CD4-positive, alpha-beta T cell treated with Interleukin-17A for 4 hours (primary cell): ENCODE measurements around the gene PRKD1.

Experiments
- DNase-seq: peaks from one replicate; pipeline ENCODE4 v3.0.0-alpha.2; 2020; ENCODE audit warnings: mixed read lengths

Gene PRKD1

DNA sequence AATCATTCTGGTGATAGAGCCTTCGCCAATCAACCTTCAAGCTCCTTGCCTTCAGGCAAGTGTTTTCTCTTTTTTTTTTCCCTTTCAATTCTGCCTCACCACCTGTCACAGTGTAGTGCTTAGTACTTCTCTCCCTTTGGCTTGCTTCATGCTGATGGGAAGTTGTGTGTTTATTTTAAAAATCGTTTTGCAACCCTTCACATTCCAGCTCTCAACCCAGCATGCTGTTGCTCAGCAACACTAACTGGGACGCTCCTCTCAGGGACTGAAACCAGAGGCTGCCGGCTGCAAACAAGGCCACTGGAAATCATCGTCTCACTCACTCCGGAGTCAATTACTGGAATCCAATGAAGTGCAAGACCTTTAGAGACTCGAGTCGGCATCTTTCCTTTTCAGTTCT is 342.7 kb downstream of the PRKD1 start:
- no peak for DNase-seq

DNA sequence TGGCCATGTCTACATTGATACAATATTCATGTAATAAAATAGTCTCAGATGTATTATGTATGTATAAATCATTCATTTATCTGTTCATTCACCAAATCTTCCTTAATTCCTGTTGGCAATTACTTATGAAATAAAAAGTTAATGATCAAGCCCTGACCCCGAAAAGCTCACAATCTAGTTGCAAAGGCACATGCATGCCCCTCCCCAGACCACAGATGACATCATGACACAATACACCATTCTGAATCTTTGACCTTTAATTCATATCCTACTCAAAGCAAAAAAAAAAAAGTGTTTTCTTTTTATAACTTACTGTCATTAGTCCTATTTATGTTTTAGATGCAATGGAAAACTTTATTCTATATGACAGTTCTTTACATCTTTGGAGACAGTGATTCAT is 346.9 kb downstream of the PRKD1 start:
- DNase-seq: no peak

DNA sequence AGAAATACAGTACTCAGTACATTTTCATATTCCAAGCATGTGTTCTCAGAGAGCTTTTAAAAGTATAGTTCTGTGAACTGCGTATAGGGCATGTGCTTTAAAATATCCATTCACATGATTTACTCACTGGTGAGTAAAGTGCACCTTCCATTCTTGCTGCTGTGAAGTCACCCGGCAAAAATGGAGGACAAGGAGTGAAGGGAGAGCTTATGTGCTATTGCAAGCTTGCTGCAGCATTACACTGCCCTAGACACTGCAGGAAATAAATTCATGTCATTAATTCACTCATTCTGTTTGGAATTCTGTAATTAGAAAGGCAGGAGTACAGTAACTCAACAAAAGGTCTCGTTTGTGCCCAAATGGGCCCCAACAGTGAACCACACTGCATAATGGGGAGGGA is 347.8 kb downstream of the PRKD1 start:
- DNase-seq: no peak

DNA sequence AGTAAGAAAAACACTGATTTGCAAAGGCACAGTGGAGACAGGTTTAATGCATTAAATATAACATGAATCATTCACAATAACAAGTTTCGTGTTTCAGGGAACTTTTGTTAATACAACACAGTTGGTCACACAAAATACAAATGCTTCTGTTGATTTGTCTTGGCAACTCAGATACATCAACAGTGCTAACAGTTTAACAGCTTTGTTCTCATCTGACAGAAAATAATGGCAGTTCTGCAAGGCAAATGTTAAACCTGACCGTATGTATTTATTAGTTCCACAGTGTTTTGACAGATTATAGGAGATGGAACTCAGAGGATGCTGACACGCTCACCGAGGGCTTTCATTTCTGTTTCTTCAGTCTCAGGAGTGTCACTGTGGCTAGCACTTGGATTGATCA is 350.7 kb downstream of the PRKD1 start:
- no peak for DNase-seq

DNA sequence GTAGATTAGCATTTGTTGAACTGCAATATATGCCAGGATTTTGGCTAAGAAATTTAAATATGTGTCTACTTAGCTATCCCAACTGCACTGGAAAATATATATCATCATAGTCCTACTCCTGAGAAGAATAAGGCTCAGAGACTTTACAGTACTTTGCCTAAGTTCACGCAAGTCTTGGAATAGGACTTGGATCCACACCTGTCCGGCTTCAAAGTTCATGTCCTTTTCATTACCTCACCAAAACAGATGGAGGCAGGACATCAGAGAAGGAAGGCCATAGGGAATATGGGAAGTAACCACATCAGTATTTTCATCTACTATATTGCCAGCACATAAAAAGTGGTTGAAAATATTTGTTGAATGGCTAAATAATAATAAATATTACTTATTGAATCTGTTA is 358.5 kb downstream of the PRKD1 start:
- DNase-seq: no peak

DNA sequence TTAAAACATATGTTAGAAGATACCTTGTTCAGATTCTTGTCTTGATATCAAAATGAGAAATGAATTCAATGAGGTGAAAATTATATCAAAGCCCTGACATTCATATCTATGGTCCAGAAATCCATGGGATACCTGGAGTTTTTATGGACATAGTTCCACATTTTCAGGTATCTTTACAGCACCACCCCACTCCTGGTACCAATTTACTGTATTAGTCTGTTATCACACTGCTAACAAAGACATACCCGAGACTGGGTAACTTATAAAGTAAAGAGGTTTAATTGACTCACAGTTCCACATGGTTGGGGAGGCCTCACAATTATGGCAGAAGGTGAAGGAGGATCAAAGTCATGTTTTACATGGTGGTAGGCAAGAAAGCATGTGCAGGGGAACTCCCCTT is 361.5 kb downstream of the PRKD1 start:
- DNase-seq: no peak

DNA sequence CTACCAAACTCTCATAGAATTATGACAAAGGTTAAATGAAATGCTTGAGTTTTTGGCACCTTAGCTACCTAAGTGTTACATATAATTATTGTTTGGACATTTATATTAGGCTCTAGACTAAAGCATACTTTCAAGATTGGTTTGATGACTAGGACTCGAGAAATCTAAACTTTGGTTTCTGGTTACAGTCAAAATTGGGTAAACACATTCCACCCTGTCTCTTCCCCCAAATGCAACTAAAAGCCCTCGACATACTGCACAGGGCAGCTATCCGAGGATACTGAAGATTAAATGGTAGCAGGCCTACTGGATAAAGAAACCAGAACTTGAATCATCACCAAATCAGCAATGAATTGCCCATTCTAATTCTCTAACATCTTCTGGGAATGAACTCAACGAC is 369.1 kb downstream of the PRKD1 start:
- no peak for DNase-seq

DNA sequence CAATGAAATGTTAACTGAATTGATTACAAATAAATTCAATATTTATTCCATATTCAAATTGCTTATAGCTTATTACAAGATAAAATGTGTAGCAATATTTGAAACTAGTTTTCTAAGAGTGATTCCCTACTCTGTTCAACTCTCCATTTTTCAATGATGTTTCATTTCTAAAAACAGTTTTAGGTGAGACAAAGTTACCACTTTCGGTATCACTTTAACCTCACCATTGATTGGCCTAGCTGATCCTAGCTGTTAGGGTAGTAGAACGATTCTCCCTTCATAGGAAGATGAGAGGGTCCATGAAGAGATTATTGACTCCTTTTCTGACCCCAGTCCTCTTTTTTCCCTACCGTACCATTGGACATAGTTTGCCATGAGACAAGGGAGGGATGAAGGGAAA is 373.3 kb downstream of the PRKD1 start:
- no peak for DNase-seq

DNA sequence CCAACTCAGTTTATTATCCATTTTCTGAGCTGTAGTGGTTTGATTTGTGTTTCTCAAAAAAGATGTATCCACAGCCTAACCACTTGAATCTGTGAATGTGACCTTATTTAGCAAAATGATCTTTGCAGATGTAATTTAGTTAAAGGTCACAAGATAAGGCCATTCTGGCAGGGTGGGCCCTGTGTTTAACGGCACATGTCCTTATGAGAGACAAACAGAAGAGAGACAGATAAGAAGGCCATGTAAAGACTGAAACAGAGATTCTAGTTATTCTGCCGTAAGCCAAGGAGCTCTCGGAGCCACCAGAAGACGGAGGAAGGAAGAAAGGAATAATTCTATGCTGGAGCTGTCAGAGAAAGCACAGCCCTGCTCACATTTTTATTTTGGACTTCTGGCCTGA is 374.2 kb downstream of the PRKD1 start:
- no peak for DNase-seq

DNA sequence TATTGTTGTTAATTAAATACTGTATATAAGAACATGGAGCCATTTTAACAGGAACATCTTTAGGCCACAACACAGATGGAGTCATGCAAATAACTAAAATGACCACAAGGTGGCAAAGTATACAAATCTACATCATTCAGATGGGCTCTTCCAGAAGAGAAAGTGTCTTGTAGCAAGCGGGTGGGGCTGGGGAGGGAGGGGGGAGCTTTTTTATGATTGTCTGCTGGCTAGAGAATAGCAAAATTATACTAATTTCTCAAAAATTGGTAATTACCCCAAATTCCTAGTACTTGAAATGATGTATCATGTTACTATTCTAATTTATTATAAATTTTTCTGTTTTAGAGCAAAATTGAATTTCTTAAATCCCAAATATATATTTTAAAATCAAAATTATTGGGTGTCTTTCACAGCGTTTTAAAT is 378.7 kb downstream of the PRKD1 start:
- DNase-seq: no peak

DNA sequence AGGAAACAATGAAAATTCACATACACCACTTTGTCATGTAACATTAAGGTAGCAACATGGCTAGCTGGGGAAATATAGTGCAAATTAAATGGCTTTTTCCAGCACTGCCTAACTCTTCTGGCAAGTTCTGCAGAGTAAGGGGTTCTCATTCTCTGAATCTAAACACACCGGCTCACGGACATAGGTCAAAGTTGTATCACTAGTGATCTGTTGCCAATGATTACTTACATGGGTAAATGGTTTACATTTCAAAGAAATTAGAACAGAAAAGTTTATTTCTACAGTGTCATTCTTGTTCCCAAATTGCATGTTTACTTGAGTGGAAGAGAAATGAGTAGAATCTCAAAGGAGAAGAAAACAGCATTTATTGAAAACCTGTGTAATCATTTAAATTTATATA is 381.9 kb downstream of the PRKD1 start:
- DNase-seq: no peak

DNA sequence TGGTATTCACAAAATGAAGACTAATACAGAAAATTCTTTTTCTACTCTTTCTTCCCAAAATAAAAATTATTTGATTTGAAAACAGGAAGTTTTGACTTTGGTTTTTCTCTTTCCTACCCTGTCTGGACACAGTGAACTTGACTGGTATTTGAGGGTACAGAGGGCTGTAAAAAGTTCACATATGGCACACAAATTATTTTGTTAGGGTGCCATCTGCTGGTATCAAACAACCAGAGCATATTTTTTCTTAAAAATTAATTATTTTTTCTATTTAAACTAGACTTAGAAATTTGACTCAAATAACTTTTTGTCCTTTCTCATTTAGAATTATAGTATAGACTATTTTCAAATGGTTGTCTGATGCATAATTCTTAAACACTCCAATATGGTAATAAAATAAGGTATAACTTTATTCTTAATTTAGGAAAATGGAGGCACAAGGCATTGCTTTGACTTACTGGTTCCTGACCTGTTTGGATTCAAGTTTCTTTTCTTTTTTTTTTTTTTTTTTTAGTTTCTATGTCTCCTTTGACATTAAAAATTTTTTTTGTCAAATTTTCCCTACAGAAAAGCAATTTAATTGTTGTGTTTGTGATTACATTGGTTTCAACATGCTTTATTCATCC is 390.6 kb downstream of the PRKD1 start:
- no peak for DNase-seq

DNA sequence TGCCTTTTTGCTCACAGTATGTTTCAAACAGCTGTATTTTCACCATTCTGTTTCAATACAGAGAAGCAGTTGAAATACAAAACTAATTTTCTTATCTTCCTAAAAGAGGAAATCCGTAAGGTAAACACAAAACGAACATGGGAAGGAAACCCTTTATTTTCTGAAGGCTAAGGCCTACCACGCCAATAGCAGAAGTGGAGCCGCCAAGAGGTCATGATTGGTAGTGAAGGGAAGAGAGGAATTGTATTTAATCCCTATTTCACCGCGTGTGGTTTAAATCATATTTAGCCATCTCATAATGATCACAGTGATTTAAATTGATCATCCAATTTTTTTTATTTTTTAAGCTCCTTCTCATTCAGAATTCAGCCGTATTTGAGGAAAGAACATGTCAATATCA is 398.2 kb downstream of the PRKD1 start:
- no peak for DNase-seq

DNA sequence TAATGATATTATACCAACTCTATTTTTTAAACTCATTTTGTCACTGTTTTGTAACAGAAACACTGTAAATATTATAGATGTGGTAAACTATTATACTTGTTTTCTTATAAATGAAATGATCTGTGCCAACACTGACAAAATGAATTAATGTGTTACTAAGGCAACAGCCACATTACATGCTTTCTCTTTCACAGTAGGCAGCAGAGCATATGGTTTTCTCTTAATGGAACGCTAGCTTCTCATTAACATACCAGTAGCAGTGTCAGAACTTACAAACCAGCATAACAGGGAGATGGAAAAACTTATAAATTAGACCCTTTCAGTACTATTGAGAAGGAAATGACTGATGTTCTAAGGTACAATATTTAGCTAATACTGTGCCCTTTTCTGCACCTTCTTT is 398.8 kb downstream of the PRKD1 start:
- no peak for DNase-seq

DNA sequence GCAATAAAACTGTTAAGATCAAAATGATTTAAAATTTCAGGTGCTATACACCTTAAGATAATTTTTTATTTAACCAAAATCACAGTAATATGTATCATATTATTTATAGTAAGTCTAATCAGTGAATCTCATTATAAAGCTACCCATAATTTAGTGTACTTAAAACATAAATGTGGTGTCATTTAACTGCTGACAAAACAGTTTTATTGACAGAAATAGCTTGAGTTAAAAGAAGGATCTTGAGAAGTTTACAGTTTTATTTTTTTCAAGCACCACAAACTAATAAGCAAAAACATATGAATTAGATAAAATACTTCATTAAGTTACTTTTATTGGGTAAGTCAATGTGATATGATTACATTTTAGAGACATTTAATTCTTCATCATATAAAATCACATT is 400.4 kb downstream of the PRKD1 start:
- DNase-seq: no peak
